AG09319 (cell line): Measurements from ENCODE around the gene PDLIM7.

ENCODE experiments used
- DNase-seq: peaks from one replicate; pipeline ENCODE4 v3.0.0-alpha.2; 2010; ENCODE audit warnings: low read depth; ENCODE audit errors: extremely low read depth
- TF ChIP-seq, protein P1 (sequence below): IDR thresholded peaks from 2 replicates; pipeline ENCODE4 v1.5.1; 2011; ENCODE audit warnings: low read depth, mild to moderate bottlenecking, inconsistent platforms, low read length, moderate library complexity

The PDLIM7 gene

DNA sequence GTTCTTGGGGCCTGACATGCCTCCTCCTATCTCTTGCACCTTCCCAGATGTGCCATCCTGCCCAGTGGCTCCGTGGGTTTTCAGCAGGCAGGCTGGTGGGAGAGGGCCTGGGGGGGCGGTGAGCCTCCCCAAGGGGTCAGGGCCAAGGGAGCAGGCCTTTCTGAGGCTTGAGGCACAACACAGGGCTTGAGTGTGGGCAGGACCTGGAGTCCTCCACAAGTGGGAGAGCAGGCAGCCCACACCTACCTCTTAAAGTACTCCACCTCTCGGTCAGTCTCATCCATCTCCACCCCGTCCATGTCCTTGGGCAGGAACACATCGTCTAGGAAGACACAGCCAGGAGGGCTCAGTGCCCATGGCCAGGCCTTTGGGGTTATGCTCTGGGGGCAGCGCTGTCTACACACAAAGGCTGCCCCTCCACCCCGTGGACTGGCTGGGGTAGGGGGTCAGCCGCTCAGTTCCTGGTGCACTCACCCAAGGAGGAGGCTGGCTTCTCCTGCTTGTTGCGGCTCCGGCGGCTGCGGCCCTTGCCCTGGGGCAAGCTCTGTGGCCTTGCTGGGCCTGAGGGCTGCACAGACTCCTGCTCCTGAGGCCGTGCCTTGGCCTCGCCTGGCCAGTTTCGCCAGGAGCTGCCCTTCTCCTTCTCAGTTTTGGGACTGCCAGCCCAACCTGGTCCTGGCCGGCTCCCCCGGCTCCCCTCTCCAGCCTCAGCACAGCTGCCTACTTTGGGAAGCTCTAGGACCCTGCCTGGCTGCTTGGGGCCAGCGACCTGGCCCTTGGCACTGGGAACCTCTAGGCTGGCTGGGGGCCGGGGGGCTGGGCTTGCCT, 26.5 kb upstream of the PDLIM7 start:
- TF ChIP-seq, protein P1, sequence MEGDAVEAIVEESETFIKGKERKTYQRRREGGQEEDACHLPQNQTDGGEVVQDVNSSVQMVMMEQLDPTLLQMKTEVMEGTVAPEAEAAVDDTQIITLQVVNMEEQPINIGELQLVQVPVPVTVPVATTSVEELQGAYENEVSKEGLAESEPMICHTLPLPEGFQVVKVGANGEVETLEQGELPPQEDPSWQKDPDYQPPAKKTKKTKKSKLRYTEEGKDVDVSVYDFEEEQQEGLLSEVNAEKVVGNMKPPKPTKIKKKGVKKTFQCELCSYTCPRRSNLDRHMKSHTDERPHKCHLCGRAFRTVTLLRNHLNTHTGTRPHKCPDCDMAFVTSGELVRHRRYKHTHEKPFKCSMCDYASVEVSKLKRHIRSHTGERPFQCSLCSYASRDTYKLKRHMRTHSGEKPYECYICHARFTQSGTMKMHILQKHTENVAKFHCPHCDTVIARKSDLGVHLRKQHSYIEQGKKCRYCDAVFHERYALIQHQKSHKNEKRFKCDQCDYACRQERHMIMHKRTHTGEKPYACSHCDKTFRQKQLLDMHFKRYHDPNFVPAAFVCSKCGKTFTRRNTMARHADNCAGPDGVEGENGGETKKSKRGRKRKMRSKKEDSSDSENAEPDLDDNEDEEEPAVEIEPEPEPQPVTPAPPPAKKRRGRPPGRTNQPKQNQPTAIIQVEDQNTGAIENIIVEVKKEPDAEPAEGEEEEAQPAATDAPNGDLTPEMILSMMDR, result no peak
- DNase-seq, result no peak

DNA sequence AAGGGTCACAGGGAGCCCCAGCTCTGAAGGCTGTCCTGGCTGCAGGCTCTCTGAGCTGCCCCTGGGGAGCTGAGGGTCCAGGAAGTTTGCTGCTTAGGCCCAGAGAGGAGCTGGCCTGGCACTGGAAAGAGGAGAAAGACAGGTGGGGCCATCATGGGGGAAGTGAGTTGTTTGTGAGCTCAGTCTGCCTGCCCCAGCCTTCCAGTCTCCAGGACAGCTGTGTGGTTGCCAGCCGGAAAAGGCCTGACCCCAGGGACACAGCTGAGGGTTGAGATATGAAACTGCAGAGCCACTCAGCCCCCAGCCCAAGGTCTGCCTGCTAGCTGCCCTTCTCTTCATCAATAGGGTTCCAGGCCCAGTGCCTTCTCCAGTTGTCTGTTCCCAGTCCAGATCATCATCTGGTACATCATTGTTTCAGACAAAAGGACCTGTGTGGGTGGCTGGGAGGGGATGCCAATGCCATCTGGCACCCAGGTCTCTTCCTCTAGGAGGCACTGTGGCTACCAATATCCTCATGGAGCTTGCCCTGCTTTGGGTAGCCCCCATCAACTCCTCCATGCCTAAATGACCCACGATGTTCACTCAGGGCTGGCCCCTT, 23.6 kb upstream of the PDLIM7 start:
- DNase-seq, result no peak
- TF ChIP-seq, protein P1, result no peak; the same call in 1 of the 2 replicates

DNA sequence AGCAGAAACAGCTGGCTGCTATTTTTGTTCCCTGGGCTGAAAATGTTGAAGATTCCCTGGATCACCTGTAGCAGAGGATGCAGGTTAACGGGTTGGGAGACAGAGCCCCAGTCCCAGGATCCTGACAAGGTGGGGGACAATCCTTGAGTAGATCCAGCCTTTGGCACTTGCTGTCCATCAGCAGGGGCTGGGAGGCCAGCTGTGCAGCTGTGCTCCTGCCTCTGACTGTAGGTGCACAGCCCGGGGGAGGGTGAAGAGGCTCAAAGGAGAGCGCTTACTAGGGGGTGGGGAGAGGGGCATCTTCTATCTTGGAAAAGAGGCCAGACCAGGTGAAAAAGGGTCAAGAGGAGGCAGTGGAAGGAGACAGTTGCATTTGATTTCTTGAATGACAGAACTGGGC, 22.9 kb upstream of the PDLIM7 start:
- no peak for DNase-seq
- TF ChIP-seq, protein P1, result no peak

DNA sequence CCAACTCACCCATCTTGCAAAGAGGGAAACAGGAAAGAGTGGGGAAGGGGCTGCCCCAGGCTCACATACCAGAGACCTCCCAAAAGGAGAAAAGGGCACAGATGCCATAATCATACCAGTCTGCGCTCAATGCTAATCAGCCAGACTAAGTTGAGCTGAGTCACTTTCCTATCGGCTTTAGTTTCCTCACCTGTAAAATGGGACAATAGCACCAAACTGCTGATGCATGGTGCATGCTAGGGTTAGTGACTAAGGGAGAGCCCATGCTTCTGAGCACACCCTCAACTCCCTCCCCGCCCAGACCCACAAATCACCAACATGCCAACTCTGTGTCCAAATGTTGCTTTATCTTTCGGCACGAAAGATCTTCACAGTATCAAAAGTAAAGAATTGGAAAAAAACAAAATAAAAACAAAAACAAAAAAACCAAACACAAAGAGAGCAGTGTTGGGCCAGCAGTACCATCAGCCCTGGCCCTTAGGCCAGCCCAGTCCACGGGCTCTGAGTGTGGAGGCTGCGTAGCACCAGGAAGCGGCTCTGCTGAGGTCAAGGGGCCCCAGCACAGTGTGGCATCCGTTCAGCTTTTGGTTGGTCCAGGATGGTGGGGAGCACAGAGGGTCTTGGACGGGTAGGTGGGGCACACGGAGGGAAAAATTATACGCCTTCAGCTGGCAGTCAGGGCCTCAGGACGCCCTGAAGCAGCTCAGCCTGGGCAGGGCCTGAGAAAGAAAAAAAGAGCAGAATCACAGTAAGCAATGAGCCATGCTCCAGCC, 22.2 kb upstream of the PDLIM7 start:
- no peak for DNase-seq
- TF ChIP-seq, protein P1, result no peak

DNA sequence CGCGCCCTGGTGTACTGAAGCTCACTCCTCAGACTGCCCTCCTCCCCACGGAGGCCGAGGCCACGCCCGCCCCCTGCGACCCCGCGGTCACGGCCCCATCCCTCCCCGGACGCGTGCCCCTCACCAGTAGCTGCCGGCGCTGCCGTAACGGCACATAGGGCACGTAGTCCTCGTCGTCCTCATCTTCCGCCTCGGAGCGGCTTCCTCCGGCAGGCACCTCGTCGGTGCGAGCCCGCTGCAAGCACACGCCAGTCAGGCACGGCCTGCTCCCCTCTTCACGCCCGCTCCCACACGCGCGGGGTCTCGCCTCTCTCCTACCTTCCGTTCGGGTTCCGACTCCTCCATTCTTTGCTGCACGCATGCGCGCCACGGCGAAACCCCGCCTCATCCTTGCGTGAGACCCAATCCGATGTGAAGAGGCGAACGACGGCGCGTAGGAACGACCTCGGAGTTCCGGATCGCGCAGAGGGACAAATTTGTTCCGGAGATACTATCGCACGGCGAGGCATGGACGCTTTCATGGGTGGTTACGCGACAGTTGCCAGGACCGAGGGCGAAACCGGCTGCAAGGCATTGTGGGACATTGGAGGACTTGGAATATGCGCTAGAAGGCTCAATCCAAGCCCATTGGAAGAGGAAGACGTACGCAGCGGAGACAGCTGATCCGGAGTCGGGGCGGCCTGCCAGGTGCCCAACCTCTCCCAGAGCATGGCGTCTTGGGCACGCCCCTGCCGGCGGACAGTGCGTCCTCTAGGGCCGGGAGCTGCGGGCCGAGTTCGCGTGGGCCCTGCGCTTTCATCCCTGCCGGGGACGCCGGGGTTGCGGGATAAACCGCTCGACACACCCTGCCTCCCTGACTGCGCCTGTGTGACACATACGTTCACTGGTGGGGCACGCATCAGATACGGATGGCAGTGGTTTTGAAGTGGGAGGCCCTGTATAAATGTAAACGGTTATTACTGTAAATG, 19.5 kb upstream of the PDLIM7 start, which contains the start of gene DDX41:
Gene DDX41, minus strand, starts transcription at position 361 of the 968 bp plus-strand sequence. Its CDS starts 16 bp downstream, at position 345.
- DNase-seq, result peak; percentile 99
- TF ChIP-seq, protein P1, result no peak

DNA sequence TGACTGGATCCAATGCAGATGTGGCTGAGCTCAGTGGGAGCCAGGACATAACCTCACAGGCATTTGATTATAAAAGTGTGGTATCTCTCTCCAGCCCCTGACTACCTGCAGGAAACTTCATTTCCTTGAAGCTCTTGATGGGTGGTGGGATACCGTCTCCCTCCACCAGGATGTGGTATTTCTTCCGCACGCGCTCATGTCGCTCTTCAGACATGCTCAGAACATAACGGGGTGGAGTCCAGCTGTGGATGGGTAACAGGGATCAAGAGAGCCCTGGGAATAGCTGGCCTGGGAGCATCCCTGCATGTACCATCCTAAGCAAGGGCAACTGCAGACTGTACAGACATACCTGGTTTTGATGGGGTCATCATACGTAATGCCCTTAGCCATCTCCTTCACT, 18.2 kb upstream of the PDLIM7 start:
- DNase-seq, result no peak
- TF ChIP-seq, protein P1, result no peak
